ENCODE data around the gene SLC25A36.
"Not testable (repeated sequence)": the region's sequence is repeated elsewhere in the genome, so short reads cannot be mapped to it uniquely, and the experiment has no call there.

Gene SLC25A36

GRCh38 chr3:140953028-140953960, 11.7 kb downstream of the SLC25A36 start:
- no peaks in the 10 kb centered on the region for H3K9me3 ChIP-seq (ENCODE audit: control insufficient read depth, low read length)
- H3K27me3 ChIP-seq (replicated peaks; ENCODE audit: control insufficient read depth, insufficient read depth, low read length): no peaks in the 10 kb centered on the region
- no peak overlapping the region for H3K9ac ChIP-seq (ENCODE audit: low read length)
- peaks cover 32% of the 10 kb centered on the region for H3K4me1 ChIP-seq (ENCODE audit: control insufficient read depth, insufficient read depth, low read length)
- H3K4me3 ChIP-seq (ENCODE audit: low read length): no peak overlapping the region
- DNase-seq (ENCODE audit: low read depth): peak; percentile 52
- peaks cover 7% of the 10 kb centered on the region for H3K36me3 ChIP-seq (ENCODE audit: control insufficient read depth, insufficient read depth, low read length, severe bottlenecking)

DNA sequence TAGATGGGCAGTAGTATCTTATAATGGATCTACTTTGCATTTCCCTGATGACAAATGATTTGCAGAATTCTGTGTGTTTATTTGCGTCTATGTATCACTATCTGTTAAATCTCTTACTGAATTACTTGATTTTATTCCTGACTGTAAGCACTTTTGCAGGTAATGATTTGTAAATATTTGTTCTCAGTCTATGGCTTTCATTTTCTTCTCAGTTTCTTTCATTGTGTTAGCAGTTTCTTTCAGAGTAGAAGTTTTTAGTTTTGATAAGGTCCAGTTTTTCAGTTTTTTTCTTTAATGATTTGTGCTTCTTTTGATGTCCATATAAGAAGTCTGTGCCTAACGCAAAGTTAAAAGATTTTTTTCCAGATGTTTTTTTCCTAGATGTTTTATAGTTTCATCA, 12.9 kb downstream of the SLC25A36 start:
- Histone ChIP-seq H3K4me3 (ENCODE audit: low read length) (no peak overlapping the region), H3K9ac (ENCODE audit: low read length) (no peak overlapping the region), H3K9me3 (ENCODE audit: control insufficient read depth, low read length) (no peaks in the 10 kb centered on the region), H3K36me3 (ENCODE audit: control insufficient read depth, insufficient read depth, low read length, severe bottlenecking) (peaks cover 7% of the 10 kb centered on the region), H3K4me1 (ENCODE audit: control insufficient read depth, insufficient read depth, low read length) (peaks cover 36% of the 10 kb centered on the region), H3K27me3 (replicated peaks; ENCODE audit: control insufficient read depth, insufficient read depth, low read length) (no peaks in the 10 kb centered on the region)
- DNase-seq (ENCODE audit: low read depth): no peak

DNA sequence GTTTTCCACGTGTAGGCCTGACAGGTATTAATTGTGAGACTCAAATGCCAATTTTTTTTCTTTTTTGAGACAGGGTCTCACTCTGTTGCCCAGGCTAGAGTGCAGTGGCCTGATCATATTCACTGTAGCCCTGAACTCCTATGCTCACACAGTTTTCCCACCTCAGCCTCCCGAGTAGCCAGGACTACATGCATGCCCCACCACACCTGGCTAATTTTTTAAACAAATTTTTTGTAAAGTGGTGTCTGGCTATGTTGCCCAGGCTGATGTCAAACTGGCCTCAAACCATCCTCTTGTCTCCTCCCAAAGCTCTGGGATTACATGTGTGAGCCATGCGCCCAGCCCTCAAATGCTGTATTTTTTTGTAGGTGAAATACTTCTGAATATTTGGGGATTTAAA, 14.0 kb downstream of the SLC25A36 start:
- Histone ChIP-seq H3K9ac (ENCODE audit: low read length) (no peak overlapping the region), H3K36me3 (ENCODE audit: control insufficient read depth, insufficient read depth, low read length, severe bottlenecking) (peaks cover 18% of the 10 kb centered on the region), H3K27me3 (replicated peaks; ENCODE audit: control insufficient read depth, insufficient read depth, low read length) (no peaks in the 10 kb centered on the region), H3K9me3 (ENCODE audit: control insufficient read depth, low read length) (no peaks in the 10 kb centered on the region), H3K4me1 (ENCODE audit: control insufficient read depth, insufficient read depth, low read length) (peaks cover 33% of the 10 kb centered on the region), H3K4me3 (ENCODE audit: low read length) (no peak overlapping the region)
- no peak for DNase-seq (ENCODE audit: low read depth)

- Histone ChIP-seq H3K4me3 (ENCODE audit: low read length) (no peak overlapping the region), H3K27me3 (replicated peaks; ENCODE audit: control insufficient read depth, insufficient read depth, low read length) (no peaks in the 10 kb centered on the region), H3K9ac (ENCODE audit: low read length) (no peak overlapping the region), H3K4me1 (ENCODE audit: control insufficient read depth, insufficient read depth, low read length) (peaks cover 29% of the 10 kb centered on the region), H3K36me3 (ENCODE audit: control insufficient read depth, insufficient read depth, low read length, severe bottlenecking) (peaks cover 23% of the 10 kb centered on the region), H3K9me3 (ENCODE audit: control insufficient read depth, low read length) (no peaks in the 10 kb centered on the region)
- DNase-seq (ENCODE audit: low read depth): no peak
Measured at GRCh38 chr3:140956058-140956835, 14.6 kb downstream of the SLC25A36 start.

DNA sequence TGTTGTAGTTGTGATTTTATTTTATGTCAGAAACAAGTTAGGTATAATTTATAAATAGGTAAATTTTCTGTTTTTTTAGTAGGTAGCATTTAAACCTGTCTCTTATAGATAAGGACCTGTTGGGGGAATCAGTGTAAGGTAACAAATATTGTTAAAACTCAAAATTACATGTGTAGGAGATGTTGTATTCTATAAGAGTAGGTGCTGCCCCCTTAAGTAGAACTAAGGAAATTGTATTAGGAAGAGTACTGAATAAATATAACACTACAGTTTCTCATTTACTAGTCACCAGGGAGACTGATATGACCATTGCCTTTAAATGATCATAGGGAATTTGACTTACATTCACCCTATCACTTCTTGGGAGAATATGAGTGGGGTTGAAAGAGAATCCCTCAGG, 31.2 kb downstream of the SLC25A36 start:
- H3K9ac ChIP-seq (ENCODE audit: low read length): no peak overlapping the region
- H3K4me1 ChIP-seq (ENCODE audit: control insufficient read depth, insufficient read depth, low read length): no peaks in the 10 kb centered on the region
- peak; percentile 56 for DNase-seq (ENCODE audit: low read depth)
- H3K9me3 ChIP-seq (ENCODE audit: control insufficient read depth, low read length): no peaks in the 10 kb centered on the region
- H3K36me3 ChIP-seq (ENCODE audit: control insufficient read depth, insufficient read depth, low read length, severe bottlenecking): peaks cover 56% of the 10 kb centered on the region
- no peak overlapping the region for H3K4me3 ChIP-seq (ENCODE audit: low read length)
- no peaks in the 10 kb centered on the region for H3K27me3 ChIP-seq (replicated peaks; ENCODE audit: control insufficient read depth, insufficient read depth, low read length)

GRCh38 chr3:140974900-140975299, 33.3 kb downstream of the SLC25A36 start:
- Histone ChIP-seq H3K36me3 (ENCODE audit: control insufficient read depth, insufficient read depth, low read length, severe bottlenecking) (peaks cover 64% of the 10 kb centered on the region), H3K4me3 (ENCODE audit: low read length) (no peak overlapping the region), H3K9ac (ENCODE audit: low read length) (no peak overlapping the region), H3K9me3 (ENCODE audit: control insufficient read depth, low read length) (no peaks in the 10 kb centered on the region), H3K27me3 (replicated peaks; ENCODE audit: control insufficient read depth, insufficient read depth, low read length) (no peaks in the 10 kb centered on the region), H3K4me1 (ENCODE audit: control insufficient read depth, insufficient read depth, low read length) (no peaks in the 10 kb centered on the region)
- no peak for DNase-seq (ENCODE audit: low read depth)

GRCh38 chr3:140980663-140981062, 39.0 kb downstream of the SLC25A36 start:
- Histone ChIP-seq H3K9ac (ENCODE audit: low read length) (no peak overlapping the region), H3K27me3 (replicated peaks; ENCODE audit: control insufficient read depth, insufficient read depth, low read length) (no peaks in the 10 kb centered on the region), H3K4me1 (ENCODE audit: control insufficient read depth, insufficient read depth, low read length) (no peaks in the 10 kb centered on the region), H3K36me3 (ENCODE audit: control insufficient read depth, insufficient read depth, low read length, severe bottlenecking) (peaks cover 28% of the 10 kb centered on the region), H3K9me3 (ENCODE audit: control insufficient read depth, low read length) (peaks cover 8% of the 10 kb centered on the region), H3K4me3 (ENCODE audit: low read length) (no peak overlapping the region)
- no peak for DNase-seq (ENCODE audit: low read depth)

DNA sequence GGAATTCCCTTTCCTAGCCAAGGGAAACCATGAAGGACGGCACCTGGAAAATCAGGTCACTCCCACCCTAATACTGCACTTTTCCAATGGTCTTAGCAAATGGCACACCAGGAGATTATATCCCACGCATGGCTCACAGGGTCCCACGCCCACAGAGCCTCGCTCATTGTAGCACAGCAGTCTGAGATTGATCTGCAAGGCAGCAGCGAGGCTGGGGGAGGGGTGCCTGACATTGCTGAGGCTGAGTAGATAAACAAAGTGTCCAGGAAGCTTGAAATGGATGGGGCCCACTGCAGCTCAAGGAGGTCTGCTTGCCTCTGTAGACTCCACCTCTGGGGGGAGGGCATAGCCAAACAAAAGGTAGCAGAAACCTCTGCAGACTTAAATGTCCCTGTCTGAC, 46.2 kb downstream of the SLC25A36 start:
- not testable (repeated sequence) for DNase-seq (ENCODE audit: low read depth); H3K4me3 ChIP-seq (ENCODE audit: low read length)

DNA sequence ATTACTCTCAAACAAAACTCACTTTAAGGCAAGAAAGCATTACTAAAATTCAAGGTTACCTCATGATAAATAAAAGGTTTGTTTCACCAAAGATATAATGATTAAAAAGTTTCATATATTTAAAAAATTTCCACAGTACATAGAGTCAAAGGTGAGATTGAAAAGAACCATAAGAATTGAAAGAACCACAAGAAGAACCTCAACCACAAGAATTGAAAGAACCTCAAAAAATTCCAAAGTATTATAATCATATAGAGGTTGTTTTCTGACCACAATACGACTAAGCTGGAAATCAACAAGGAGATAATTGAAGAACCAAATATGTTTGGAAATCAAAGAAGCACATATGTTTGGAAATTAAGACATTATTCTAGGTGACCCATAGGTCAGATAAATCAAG, 52.7 kb downstream of the SLC25A36 start:
- no peak overlapping the region for H3K9ac ChIP-seq (ENCODE audit: low read length)
- no peaks in the 10 kb centered on the region for H3K27me3 ChIP-seq (replicated peaks; ENCODE audit: control insufficient read depth, insufficient read depth, low read length)
- peak; percentile 48 for DNase-seq (ENCODE audit: low read depth)
- H3K36me3 ChIP-seq (ENCODE audit: control insufficient read depth, insufficient read depth, low read length, severe bottlenecking): no peaks in the 10 kb centered on the region
- H3K4me3 ChIP-seq (ENCODE audit: low read length): no peak overlapping the region
- H3K4me1 ChIP-seq (ENCODE audit: control insufficient read depth, insufficient read depth, low read length): peaks cover 3% of the 10 kb centered on the region
- no peaks in the 10 kb centered on the region for H3K9me3 ChIP-seq (ENCODE audit: control insufficient read depth, low read length)

More for the DNA sequence above, 46.2 kb downstream of the SLC25A36 start:
- H3K36me3 ChIP-seq (ENCODE audit: control insufficient read depth, insufficient read depth, low read length, severe bottlenecking); H3K4me1 ChIP-seq (ENCODE audit: control insufficient read depth, insufficient read depth, low read length); H3K9ac ChIP-seq (ENCODE audit: low read length); H3K27me3 ChIP-seq (replicated peaks; ENCODE audit: control insufficient read depth, insufficient read depth, low read length): not testable (repeated sequence)
- peaks cover 13% of the 10 kb centered on the region for H3K9me3 ChIP-seq (ENCODE audit: control insufficient read depth, low read length)

DNA sequence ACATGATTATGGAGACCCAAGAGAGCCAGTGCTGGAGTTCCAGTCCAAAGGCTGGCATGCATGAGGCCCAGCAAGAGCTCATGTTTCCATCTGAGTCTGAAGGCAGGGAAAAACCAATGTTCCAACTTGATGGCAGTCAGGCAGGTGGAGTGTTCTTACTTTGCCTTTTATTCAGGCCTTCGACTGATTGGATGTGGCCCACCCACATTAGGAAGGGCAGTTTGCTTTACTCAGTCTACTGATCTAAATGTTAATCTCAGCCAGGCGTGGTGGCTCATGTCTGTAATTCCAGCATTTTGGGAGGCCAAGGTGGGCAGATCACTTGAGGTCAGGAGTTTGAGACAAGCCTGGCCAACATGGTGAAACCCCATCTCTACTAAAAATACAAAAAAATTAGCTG, 53.2 kb downstream of the SLC25A36 start:
- not testable (repeated sequence) for H3K4me1 ChIP-seq (ENCODE audit: control insufficient read depth, insufficient read depth, low read length); H3K9ac ChIP-seq (ENCODE audit: low read length); H3K27me3 ChIP-seq (replicated peaks; ENCODE audit: control insufficient read depth, insufficient read depth, low read length); H3K9me3 ChIP-seq (ENCODE audit: control insufficient read depth, low read length); H3K36me3 ChIP-seq (ENCODE audit: control insufficient read depth, insufficient read depth, low read length, severe bottlenecking); DNase-seq (ENCODE audit: low read depth); H3K4me3 ChIP-seq (ENCODE audit: low read length)

GRCh38 chr3:140995881-140996280, 54.2 kb downstream of the SLC25A36 start:
- no peak for DNase-seq (ENCODE audit: low read depth)
- Histone ChIP-seq H3K4me1 (ENCODE audit: control insufficient read depth, insufficient read depth, low read length) (peaks cover 3% of the 10 kb centered on the region), H3K4me3 (ENCODE audit: low read length) (no peak overlapping the region), H3K9ac (ENCODE audit: low read length) (no peak overlapping the region), H3K9me3 (ENCODE audit: control insufficient read depth, low read length) (no peaks in the 10 kb centered on the region), H3K36me3 (ENCODE audit: control insufficient read depth, insufficient read depth, low read length, severe bottlenecking) (no peaks in the 10 kb centered on the region), H3K27me3 (replicated peaks; ENCODE audit: control insufficient read depth, insufficient read depth, low read length) (no peaks in the 10 kb centered on the region)

Data from adipocyte (in vitro differentiated cells).